Skeletal muscle tissue (tissue), 4 donors: ENCODE measurements around the gene TSPAN32. TPM values are rescaled to one million over a fixed set of nuclear protein-coding genes. Genes with fewer than 3 reads are reported as not detected.

ENCODE experiments used
- H3K27ac ChIP-seq: one replicate; pipeline ENCODE4 v1.7.0; 2013; ENCODE audit warnings: mild to moderate bottlenecking, low read depth, low read length, inconsistent platforms
- H3K27me3 ChIP-seq, 3 donors: one replicate each; pipeline ENCODE4 v1.7.0; 2013; ENCODE audit warnings: low read length in 3 of 3; ENCODE audit not compliant: control insufficient read depth in 3 of 3, insufficient read depth in 3 of 3
- H3K36me3 ChIP-seq, 3 donors: one replicate each; pipeline ENCODE4 v1.7.0; 2013; ENCODE audit warnings: low read length in 3 of 3; ENCODE audit not compliant: control insufficient read depth in 3 of 3, insufficient read depth in 3 of 3
- H3K4me1 ChIP-seq, 3 donors: one replicate each; pipeline ENCODE4 v1.7.0; 2013; ENCODE audit warnings: low read length in 3 of 3, mild to moderate bottlenecking in 3 of 3; ENCODE audit not compliant: control insufficient read depth in 3 of 3, insufficient read depth in 3 of 3
- H3K4me3 ChIP-seq, 3 donors: one replicate each; pipeline ENCODE4 v1.7.0; 2013; ENCODE audit warnings: low read length in 3 of 3
- H3K9ac ChIP-seq, 3 donors: one replicate each; pipeline ENCODE4 v1.7.0; 2013; ENCODE audit warnings: low read length in 3 of 3, mild to moderate bottlenecking in 3 of 3, moderate library complexity in 2 of 3, low read depth in 1 of 3
- H3K9me3 ChIP-seq, 3 donors: one replicate each; pipeline ENCODE4 v1.7.0; 2013; ENCODE audit warnings: low read length in 3 of 3; ENCODE audit not compliant: control insufficient read depth in 3 of 3
- total RNA-seq: library from RNA; depleted of rRNA; stranded (reverse); fragments of >200 nt; gene quantifications from one replicate; pipeline ENCODE4 v1.2.3, GENCODE V29; 2014
- donor health status: Osteomylitis.

Gene TSPAN32
- total RNA-seq, 1 donor from 2014 or later = 2.1 TPM

- H3K4me1 ChIP-seq = peaks cover 14 to 20% (median 20%) of the 10 kb centered on the region in 3 donors
- no peaks in the 10 kb centered on the region for H3K27me3 ChIP-seq
- H3K9ac ChIP-seq = peak overlapping the region in 1 of 3 donors; percentile 3
- H3K27ac ChIP-seq = no peak overlapping the region
- H3K4me3 ChIP-seq = no peak overlapping the region
- no peaks in the 10 kb centered on the region for H3K36me3 ChIP-seq
- no peaks in the 10 kb centered on the region for H3K9me3 ChIP-seq
Measured at GRCh38 chr11:2304506-2305139, 2.8 kb downstream of the TSPAN32 start.

GRCh38 chr11:2305140-2305778, 3.4 kb downstream of the TSPAN32 start:
- Histone ChIP-seq H3K27me3 (no peaks in the 10 kb centered on the region), H3K9me3 (no peaks in the 10 kb centered on the region), H3K4me3 (peak overlapping the region in 1 of 3 donors; percentile 35), H3K4me1 (peaks cover 14 to 20% (median 20%) of the 10 kb centered on the region in 3 donors), H3K9ac (peak overlapping the region in 2 of 3 donors; percentile 2 to 16), H3K36me3 (no peaks in the 10 kb centered on the region), H3K27ac (peak overlapping the region; percentile 59)

GRCh38 chr11:2305788-2306451, 4.1 kb downstream of the TSPAN32 start:
- Histone ChIP-seq H3K9me3 (no peaks in the 10 kb centered on the region), H3K36me3 (no peaks in the 10 kb centered on the region), H3K4me1 (peaks cover 14 to 20% (median 20%) of the 10 kb centered on the region in 3 donors), H3K4me3 (peak overlapping the region in 1 of 3 donors; percentile 33), H3K27ac (peak overlapping the region; percentile 59), H3K9ac (peak overlapping the region in 2 of 3 donors; percentile 2 to 25), H3K27me3 (no peaks in the 10 kb centered on the region)

- Histone ChIP-seq H3K4me1 (peaks cover 14 to 20% (median 20%) of the 10 kb centered on the region in 3 donors), H3K4me3 (no peak overlapping the region), H3K27ac (peak overlapping the region; percentile 59), H3K9ac (peak overlapping the region in 1 of 3 donors; percentile 25), H3K27me3 (no peaks in the 10 kb centered on the region), H3K36me3 (no peaks in the 10 kb centered on the region), H3K9me3 (no peaks in the 10 kb centered on the region)
Measured at GRCh38 chr11:2306452-2306823, 4.6 kb downstream of the TSPAN32 start.

GRCh38 chr11:2306877-2307500, 5.2 kb downstream of the TSPAN32 start:
- Histone ChIP-seq H3K4me1 (peaks cover 14 to 20% (median 20%) of the 10 kb centered on the region in 3 donors), H3K36me3 (no peaks in the 10 kb centered on the region), H3K9me3 (no peaks in the 10 kb centered on the region), H3K4me3 (no peak overlapping the region), H3K9ac (no peak overlapping the region), H3K27me3 (no peaks in the 10 kb centered on the region), H3K27ac (no peak overlapping the region)

- H3K9me3 ChIP-seq = no peaks in the 10 kb centered on the region
- H3K27me3 ChIP-seq = no peaks in the 10 kb centered on the region
- no peak overlapping the region for H3K9ac ChIP-seq
- no peaks in the 10 kb centered on the region for H3K36me3 ChIP-seq
- peaks cover 12 to 23% (median 20%) of the 10 kb centered on the region in 3 donors for H3K4me1 ChIP-seq
- H3K27ac ChIP-seq = no peak overlapping the region
- H3K4me3 ChIP-seq = no peak overlapping the region
Measured at GRCh38 chr11:2307501-2308331, 5.9 kb downstream of the TSPAN32 start.

- no peak overlapping the region for H3K9ac ChIP-seq
- H3K36me3 ChIP-seq = no peaks in the 10 kb centered on the region
- H3K27ac ChIP-seq = no peak overlapping the region
- H3K4me1 ChIP-seq = peaks cover 9 to 23% (median 20%) of the 10 kb centered on the region in 3 donors
- no peak overlapping the region for H3K4me3 ChIP-seq
- H3K27me3 ChIP-seq = no peaks in the 10 kb centered on the region
- no peaks in the 10 kb centered on the region for H3K9me3 ChIP-seq
Measured at GRCh38 chr11:2308713-2309112, 6.9 kb downstream of the TSPAN32 start.

- no peak overlapping the region for H3K4me3 ChIP-seq
- peaks cover 9 to 27% (median 25%) of the 10 kb centered on the region in 3 donors for H3K4me1 ChIP-seq
- H3K9ac ChIP-seq = no peak overlapping the region
- no peaks in the 10 kb centered on the region for H3K36me3 ChIP-seq
- H3K27me3 ChIP-seq = no peaks in the 10 kb centered on the region
- no peak overlapping the region for H3K27ac ChIP-seq
- H3K9me3 ChIP-seq = no peaks in the 10 kb centered on the region
Measured at GRCh38 chr11:2309251-2310072, 7.6 kb downstream of the TSPAN32 start.
